HT-29 (cell line): ENCODE results near the gene MTSS2. TPM values are rescaled to one million over a fixed set of nuclear protein-coding genes. Genes with fewer than 3 reads are reported as not detected.
"Not testable (repeated sequence)": the region's sequence is repeated elsewhere in the genome, so short reads cannot be mapped to it uniquely, and the experiment has no call there.

Experiments used
- DNase-seq: peaks from one replicate; pipeline ENCODE4 v3.0.0-alpha.2; 2015; ENCODE audit warnings: low spot score
- total RNA-seq: library from RNA; depleted of rRNA; stranded (reverse); fragments of >200 nt; shearing (Covaris generic); gene quantifications from 2 replicates; pipeline ENCODE4 v1.2.3, GENCODE V29; 2014

Gene MTSS2
- total RNA-seq, 1 experiment from 2014 or later = 23.0 TPM

- no peak for DNase-seq
Observed at GRCh38 chr16:70674221-70675014, 11.4 kb downstream of the MTSS2 start.

GRCh38 chr16:70670938-70671337 is 14.9 kb downstream of the MTSS2 start:
- not testable (repeated sequence) for DNase-seq

GRCh38 chr16:70670175-70670574 is 15.7 kb downstream of the MTSS2 start:
- DNase-seq = no peak

- DNase-seq = no peak
Observed at GRCh38 chr16:70665806-70666735, 19.8 kb downstream of the MTSS2 start.

GRCh38 chr16:70665113-70665694 is 20.6 kb downstream of the MTSS2 start:
- DNase-seq = no peak

- no peak for DNase-seq
Observed at GRCh38 chr16:70664325-70665112, 21.3 kb downstream of the MTSS2 start.

- DNase-seq = no peak
Observed at GRCh38 chr16:70663524-70664324, 22.1 kb downstream of the MTSS2 start.

GRCh38 chr16:70662991-70663523 is 22.8 kb downstream of the MTSS2 start:
- DNase-seq = no peak

GRCh38 chr16:70661918-70662641 is 23.8 kb downstream of the MTSS2 start:
- no peak for DNase-seq

- DNase-seq = no peak
Observed at GRCh38 chr16:70661534-70661917, 24.3 kb downstream of the MTSS2 start.

GRCh38 chr16:70660672-70661350 is 25.0 kb downstream of the MTSS2 start:
- DNase-seq = no peak

- no peak for DNase-seq
Observed at GRCh38 chr16:70659953-70660671, 25.7 kb downstream of the MTSS2 start.

- no peak for DNase-seq
Observed at GRCh38 chr16:70659546-70659945, 26.3 kb downstream of the MTSS2 start.

- DNase-seq = no peak
Observed at GRCh38 chr16:70658921-70659320, 26.9 kb downstream of the MTSS2 start.

GRCh38 chr16:70657956-70658355 is 27.9 kb downstream of the MTSS2 start:
- no peak for DNase-seq

- no peak for DNase-seq
Observed at GRCh38 chr16:70656712-70657263, 29.1 kb downstream of the MTSS2 start.

- DNase-seq = no peak
Observed at GRCh38 chr16:70656065-70656711, 29.7 kb downstream of the MTSS2 start.
